ENCODE results near the gene FAIM2. TPM values are rescaled to one million over a fixed set of nuclear protein-coding genes. Genes with fewer than 3 reads are reported as not detected.
"Not testable (repeated sequence)": the region's sequence is repeated elsewhere in the genome, so short reads cannot be mapped to it uniquely, and the experiment has no call there.

The FAIM2 gene
- total and polyA plus RNA-seq, 10 of the 15 experiments (the other 5 are each of a cell fraction or from before 2014, with no cell fraction given), result not detected

- TF ChIP-seq ZNF592 (IDR thresholded peaks at IDR 0.05) (no peak), E4F1 (IDR thresholded peaks at IDR 0.05; ENCODE audit: borderline replicate concordance, partially characterized antibody) (no peak), CREB1 (IDR thresholded peaks at IDR 0.05; ENCODE audit: low read depth) (no peak), ZBTB40 (IDR thresholded peaks at IDR 0.05; ENCODE audit: borderline replicate concordance) (no peak), SIN3A (IDR thresholded peaks at IDR 0.05; ENCODE audit: low read depth, low read length) (no peak), IKZF2 (IDR thresholded peaks at IDR 0.05) (no peak), PAX8 (IDR thresholded peaks at IDR 0.05) (no peak), CREM (IDR thresholded peaks at IDR 0.05; ENCODE audit: low read depth) (no peak), RFX5 (IDR thresholded peaks at IDR 0.05; ENCODE audit: low read depth, low read length) (no peak), POLR2AphosphoS5 (IDR thresholded peaks at IDR 0.05; ENCODE audit: low read length) (no peak)
These were observed 39.5 kb downstream of the FAIM2 start (continued) for GRCh38 chr12:49863946-49864797.

GRCh38 chr12:49860921-49861320, 42.8 kb downstream of the FAIM2 start:
- SMC1A ChIA-PET (ENCODE audit: uncharacterized antibody, unreplicated experiment); H2AFZ ChIP-seq (ENCODE audit: control insufficient read depth, low read depth, low read length); H3K4me1 ChIP-seq (ENCODE audit: control insufficient read depth, insufficient read depth, low read length); in situ Hi-C loops (cut with MboI); H3K4me2 ChIP-seq (ENCODE audit: control insufficient read depth, insufficient read depth); RAD21 ChIA-PET (ENCODE audit: unreplicated experiment); H3K9ac ChIP-seq (ENCODE audit: control insufficient read depth, insufficient read depth, low read length); ATAC-seq; DNase-seq (ENCODE audit: low read depth, low spot score); H3K79me2 ChIP-seq (ENCODE audit: control insufficient read depth, insufficient read depth, low read length); H3K27me3 ChIP-seq (replicated peaks in 1 of 2; ENCODE audit: control insufficient read depth in 2 of 2, insufficient read depth in 2 of 2, low read length in 1 of 2); H4K20me1 ChIP-seq (ENCODE audit: control insufficient read depth, insufficient read depth); H3K9me3 ChIP-seq (replicated peaks; ENCODE audit: control insufficient read depth, insufficient read depth, low read length); POLR2A ChIA-PET; CTCF ChIA-PET; BruUV-seq (replicated peaks); H3K27ac ChIP-seq (ENCODE audit: control insufficient read depth, insufficient read depth); FAIRE-seq; H3K4me3 ChIP-seq; H3K36me3 ChIP-seq (ENCODE audit: control insufficient read depth in 2 of 2, insufficient read depth in 2 of 2, low read length in 1 of 2): not testable (repeated sequence)
- WGBS (ENCODE audit: insufficient coverage, insufficient replicate concordance, low lambda C conversion rate, missing lambda C conversion rate), result 85% methylated on average over 5 of the region's 31 CpGs
- intact Hi-C loops (cut with micrococcal nuclease; ENCODE audit: unreplicated experiment), result loop anchor here (10.0 kb wide), 1 partner anchor 194 kb away; the partner anchor contains the start of gene ASIC1

Measured in GM12878 (cell line).